HCT116 (cell line): ENCODE measurements around the gene DHODH. TPM values are rescaled to one million over a fixed set of nuclear protein-coding genes. Genes with fewer than 3 reads are reported as not detected.

Experiments used
- ATAC-seq: fragments of 200-7000 bp; cut with Tn5 transposase; 2 replicates; pipeline ENCODE4 v1.9.1; 2020; ENCODE audit warnings: mild to moderate bottlenecking, moderate library complexity
- BruUV-seq: library from RNA; stranded (reverse); fragments of 400-500 nt; replicated peaks from 2 replicates; lab custom pipeline; 2021; lab: Mats Ljungman, UMichigan
- CTCF ChIA-PET: fragments of 300-600 bp; sonication (Branson Sonifier 250); formaldehyde crosslinking; loops from one replicate; lab custom pipeline; 2021; ENCODE audit warnings: antibody characterized with exemption; lab: Charles Lee
- POLR2A ChIA-PET: fragments of 300-600, 350-600 bp; sonication (Branson Sonifier 250); formaldehyde crosslinking; loops from one replicate; lab custom pipeline; 2021; ENCODE audit warnings: antibody characterized with exemption; lab: Charles Lee
- RAD21 ChIA-PET, 2 experiments: fragments of 300-600 bp; sonication (Branson Sonifier 250); formaldehyde crosslinking; loops; one replicate each; lab custom pipeline; 2023; ENCODE audit warnings: low total read pairs in 2 of 2; ENCODE audit not compliant: uncharacterized antibody in 2 of 2, unreplicated experiment in 2 of 2, low non-redundant PET in 1 of 2; lab: Charles Lee
- DNase-seq: peaks from one replicate; pipeline ENCODE4 v3.0.0-alpha.2; 2010; ENCODE audit warnings: low read depth, low spot score
- H2AFZ ChIP-seq: fragments of 200-600 bp; shearing (Covaris generic), sonication (generic); 2 replicates; pipeline ENCODE4 v1.6.1; 2017; ENCODE audit warnings: low read depth, mixed run types, mixed read lengths, antibody characterized with exemption, low read length; ENCODE audit not compliant: poor library complexity, severe bottlenecking
- H3K27ac ChIP-seq: 2 replicates; pipeline ENCODE4 v1.5.1; 2012; ENCODE audit warnings: low read depth, low read length
- H3K27me3 ChIP-seq: fragments of 200-600 bp; sonication (generic); 2 replicates; pipeline ENCODE4 v1.6.1; 2016; ENCODE audit warnings: mixed run types, low read length, mixed read lengths; ENCODE audit not compliant: insufficient read depth
- H3K36me3 ChIP-seq, 2 experiments: fragments of 200-500 bp in 1 of 2; fragments of 200-600 bp in 1 of 2; sonication (Bioruptor generic) in 1 of 2; sonication (generic) in 1 of 2; 2 replicates each; pipeline versions ENCODE4 v1.5.1 to v1.6.1; 2014 to 2016; ENCODE audit warnings: low read length in 2 of 2, inconsistent platforms in 1 of 2, mixed read lengths in 1 of 2, mixed run types in 1 of 2; ENCODE audit not compliant: insufficient read depth in 2 of 2, control insufficient read depth in 1 of 2
- H3K4me1 ChIP-seq, 2 experiments: fragments of 200-600 bp in 1 of 2; sonication (generic) in 1 of 2; 2 replicates each; pipeline versions ENCODE4 v1.5.1 to v1.6.1; 2012 to 2017; ENCODE audit warnings: low read length in 2 of 2, inconsistent platforms in 1 of 2, mild to moderate bottlenecking in 1 of 2, mixed read lengths in 1 of 2, mixed run types in 1 of 2, moderate library complexity in 1 of 2; ENCODE audit not compliant: insufficient read depth in 2 of 2, control insufficient read depth in 1 of 2
- H3K4me2 ChIP-seq: fragments of 200-600 bp; sonication (generic); 2 replicates; pipeline ENCODE4 v1.6.1; 2017; ENCODE audit warnings: mixed run types, low read length, mixed read lengths
- H3K4me3 ChIP-seq, 2 experiments: fragments of 200-600 bp in 1 of 2; sonication (generic) in 1 of 2; replicated peaks in 1 of 2; 2 replicates each; pipeline ENCODE4 v1.5.1; 2011 to 2016; ENCODE audit warnings: low read length in 2 of 2, control low read depth in 1 of 2, low read depth in 1 of 2, mild to moderate bottlenecking in 1 of 2, mixed read lengths in 1 of 2, mixed run types in 1 of 2
- H3K79me2 ChIP-seq: fragments of 200-600 bp; sonication (generic); 2 replicates; pipeline ENCODE4 v1.6.1; 2017; ENCODE audit warnings: mild to moderate bottlenecking, mixed run types, low read length, moderate library complexity, mixed read lengths; ENCODE audit not compliant: insufficient read depth
- H3K9ac ChIP-seq: fragments of 200-600 bp; sonication (generic); 2 replicates; pipeline ENCODE4 v1.6.1; 2016; ENCODE audit warnings: low read length, mixed read lengths
- H3K9me2 ChIP-seq: fragments of 200-600 bp; sonication (generic), shearing (Covaris generic); 2 replicates; pipeline ENCODE4 v1.6.1; 2017; ENCODE audit warnings: mixed run types, mild to moderate bottlenecking, moderate library complexity; ENCODE audit not compliant: insufficient read depth
- H3K9me3 ChIP-seq, 2 experiments: fragments of 200-500 bp in 1 of 2; fragments of 200-600 bp in 1 of 2; sonication (Bioruptor generic) in 1 of 2; sonication (generic) in 1 of 2; 2 replicates each; pipeline ENCODE4 v1.6.1; 2014 to 2017; ENCODE audit warnings: low read length in 2 of 2, mixed read lengths in 2 of 2, inconsistent platforms in 1 of 2, low read depth in 1 of 2, mild to moderate bottlenecking in 1 of 2, mixed run types in 1 of 2, moderate library complexity in 1 of 2; ENCODE audit not compliant: control insufficient read depth in 1 of 2, insufficient read depth in 1 of 2
- H4K20me1 ChIP-seq: fragments of 200-600 bp; sonication (generic), shearing (Covaris generic); 2 replicates; pipeline ENCODE4 v1.6.1; 2017; ENCODE audit warnings: mixed run types, mild to moderate bottlenecking, moderate library complexity; ENCODE audit not compliant: insufficient read depth
- CBX3 ChIP-seq: IDR thresholded peaks from 2 replicates; pipeline ENCODE4 v1.6.1; 2012; ENCODE audit warnings: low read depth
- FOSL1 ChIP-seq: IDR thresholded peaks from 2 replicates; pipeline ENCODE4 v1.6.1; 2012; ENCODE audit warnings: low read depth
- MAX ChIP-seq: IDR thresholded peaks from 2 replicates; pipeline ENCODE4 v1.6.1; 2012
- POLR2A ChIP-seq: IDR thresholded peaks from 2 replicates; pipeline ENCODE4 v1.7.0; 2011; ENCODE audit warnings: borderline replicate concordance; ENCODE audit not compliant: insufficient read depth, insufficient read length; ENCODE audit errors: extremely low read depth
- SIN3A ChIP-seq: IDR thresholded peaks from 2 replicates; pipeline ENCODE4 v1.6.1; 2012; ENCODE audit warnings: low read depth
- TCF7L2 ChIP-seq: IDR thresholded peaks from 2 replicates; pipeline ENCODE4 v1.7.0; 2011; ENCODE audit warnings: borderline replicate concordance, inconsistent platforms; ENCODE audit not compliant: insufficient read depth, insufficient read length; ENCODE audit errors: extremely low read depth
- YY1 ChIP-seq: IDR thresholded peaks from 2 replicates; pipeline ENCODE4 v1.6.1; 2011; ENCODE audit warnings: low read length, low read depth, moderate library complexity, mild to moderate bottlenecking; ENCODE audit not compliant: insufficient replicate concordance; ENCODE audit errors: extremely low read depth
- ZFX ChIP-seq: fragments of 450-650 bp; IDR thresholded peaks from 2 replicates; pipeline ENCODE4 v1.6.1; 2017
- intact Hi-C: fragments of 100-400 bp; cut with micrococcal nuclease; formaldehyde crosslinking; loops from 2 replicates; pipeline ENCODE4 v1.10.0; 2022
- total RNA-seq: library from RNA; stranded (reverse); gene quantifications from one replicate; pipeline ENCODE4 v1.2.1, GENCODE V29; 2021; ENCODE audit not compliant: unreplicated experiment

Gene DHODH
- total RNA-seq, 1 experiment from 2014 or later: 22.1 TPM

- no peaks in the 10 kb centered on the region for H3K79me2 ChIP-seq
- H3K4me3 ChIP-seq: no peak overlapping the region
- ChIA-PET CTCF (interaction anchor here (0.8 kb wide), 1 partner anchor 9 kb away, joined by 3 read pairs; no protein-coding TSS in a partner anchor), RAD21 (no interaction called here), POLR2A (no interaction called here)
- no peak overlapping the region for H3K4me2 ChIP-seq
- no peak for TF ChIP-seq FOSL1
- H3K27ac ChIP-seq: no peak overlapping the region
- H3K9me3 ChIP-seq: no peaks in the 10 kb centered on the region
- no peak for ATAC-seq
- no peaks in the 10 kb centered on the region for H4K20me1 ChIP-seq
- no peaks in the 10 kb centered on the region for H3K36me3 ChIP-seq
- no peak overlapping the region for H3K9ac ChIP-seq
- H3K4me1 ChIP-seq: no peaks in the 10 kb centered on the region
- BruUV-seq: no TSS peak
- H3K27me3 ChIP-seq: no peaks in the 10 kb centered on the region
- H2AFZ ChIP-seq: no peak overlapping the region
- no peak for DNase-seq
- intact Hi-C loops: loop anchor here (10.0 kb wide), 1 partner anchor 185 kb away; no protein-coding TSS in a partner anchor
- no peaks in the 10 kb centered on the region for H3K9me2 ChIP-seq
Observed at GRCh38 chr16:71969353-71969752, 39.2 kb upstream of the DHODH start.

- Histone ChIP-seq H2AFZ (no peak overlapping the region), H3K36me3 (no peaks in the 10 kb centered on the region), H4K20me1 (no peaks in the 10 kb centered on the region), H3K9me3 (no peaks in the 10 kb centered on the region), H3K4me3 (no peak overlapping the region), H3K79me2 (no peaks in the 10 kb centered on the region), H3K9ac (no peak overlapping the region), H3K27me3 (no peaks in the 10 kb centered on the region), H3K9me2 (no peaks in the 10 kb centered on the region), H3K4me2 (no peak overlapping the region), H3K27ac (no peak overlapping the region), H3K4me1 (no peaks in the 10 kb centered on the region)
- TF ChIP-seq TCF7L2 (no peak), FOSL1 (no peak), POLR2A (no peak), YY1 (no peak), CBX3 (no peak), ZFX (no peak), SIN3A (no peak), MAX (no peak)
- intact Hi-C loops: no loop called here
- ATAC-seq (no peak), DNase-seq (no peak)
- BruUV-seq: no TSS peak
- ChIA-PET RAD21 (no interaction called here), CTCF (interaction anchor here (1.2 kb wide), 1 partner anchor 10 kb away, joined by 4 read pairs; no protein-coding TSS in a partner anchor), POLR2A (no interaction called here)
Observed at GRCh38 chr16:71971571-71971970, 37.0 kb upstream of the DHODH start.
